ENCODE measurements around the gene FOXQ1. TPM values are rescaled to one million over a fixed set of nuclear protein-coding genes. Genes with fewer than 3 reads are reported as not detected.

Gene FOXQ1
- total RNA-seq, 2 donors from 2014 or later = 20.3 to 38.6 TPM

GRCh38 chr6:1312203-1312472 lies 240 bp downstream of the FOXQ1 start:
- no peaks in the 10 kb centered on the region for H3K36me3 ChIP-seq
- H3K4me3 ChIP-seq = peak overlapping the region; percentile 50 to 56
- no peaks in the 10 kb centered on the region for H3K27me3 ChIP-seq (replicated peaks; ENCODE audit: insufficient read depth)
- H3K4me1 ChIP-seq (replicated peaks) = no peaks in the 10 kb centered on the region
- 2% methylated on average over 25 of the region's 25 CpGs for WGBS
- H3K9me3 ChIP-seq = no peaks in the 10 kb centered on the region
- intact Hi-C loops (cut with DNase I) = loop anchor here (5.0 kb wide), 2 partner anchors 70 to 400 kb away; no protein-coding TSS in a partner anchor
- DNase-seq (ENCODE audit: low spot score) = no peak
- peak overlapping the region; percentile 83 to 90 for H3K27ac ChIP-seq
- TF ChIP-seq, protein P1, sequence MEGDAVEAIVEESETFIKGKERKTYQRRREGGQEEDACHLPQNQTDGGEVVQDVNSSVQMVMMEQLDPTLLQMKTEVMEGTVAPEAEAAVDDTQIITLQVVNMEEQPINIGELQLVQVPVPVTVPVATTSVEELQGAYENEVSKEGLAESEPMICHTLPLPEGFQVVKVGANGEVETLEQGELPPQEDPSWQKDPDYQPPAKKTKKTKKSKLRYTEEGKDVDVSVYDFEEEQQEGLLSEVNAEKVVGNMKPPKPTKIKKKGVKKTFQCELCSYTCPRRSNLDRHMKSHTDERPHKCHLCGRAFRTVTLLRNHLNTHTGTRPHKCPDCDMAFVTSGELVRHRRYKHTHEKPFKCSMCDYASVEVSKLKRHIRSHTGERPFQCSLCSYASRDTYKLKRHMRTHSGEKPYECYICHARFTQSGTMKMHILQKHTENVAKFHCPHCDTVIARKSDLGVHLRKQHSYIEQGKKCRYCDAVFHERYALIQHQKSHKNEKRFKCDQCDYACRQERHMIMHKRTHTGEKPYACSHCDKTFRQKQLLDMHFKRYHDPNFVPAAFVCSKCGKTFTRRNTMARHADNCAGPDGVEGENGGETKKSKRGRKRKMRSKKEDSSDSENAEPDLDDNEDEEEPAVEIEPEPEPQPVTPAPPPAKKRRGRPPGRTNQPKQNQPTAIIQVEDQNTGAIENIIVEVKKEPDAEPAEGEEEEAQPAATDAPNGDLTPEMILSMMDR (IDR thresholded peaks at IDR 0.05) = no peak
- TF ChIP-seq POLR2AphosphoS5 (IDR thresholded peaks at IDR 0.05) (no peak), POLR2A (IDR thresholded peaks at IDR 0.05) (no peak)

- Histone ChIP-seq H3K9me3 (no peaks in the 10 kb centered on the region), H3K36me3 (no peaks in the 10 kb centered on the region), H3K27ac (peak overlapping the region; percentile 83 to 90), H3K4me1 (replicated peaks) (no peaks in the 10 kb centered on the region), H3K27me3 (replicated peaks; ENCODE audit: insufficient read depth) (no peaks in the 10 kb centered on the region), H3K4me3 (peak overlapping the region; percentile 50 to 56)
- peak; percentile 49 for DNase-seq (ENCODE audit: low spot score)
- intact Hi-C loops (cut with DNase I) = loop anchor here (5.0 kb wide), 2 partner anchors 70 to 400 kb away; no protein-coding TSS in a partner anchor
- TF ChIP-seq POLR2A (IDR thresholded peaks at IDR 0.05) (no peak), POLR2AphosphoS5 (IDR thresholded peaks at IDR 0.05) (no peak)
- TF ChIP-seq, protein P1 (IDR thresholded peaks at IDR 0.05) = no peak
- WGBS = under 1% methylated on average over 71 of the region's 109 CpGs
Observed at GRCh38 chr6:1312473-1313367, 822 bp downstream of the FOXQ1 start.

DNA sequence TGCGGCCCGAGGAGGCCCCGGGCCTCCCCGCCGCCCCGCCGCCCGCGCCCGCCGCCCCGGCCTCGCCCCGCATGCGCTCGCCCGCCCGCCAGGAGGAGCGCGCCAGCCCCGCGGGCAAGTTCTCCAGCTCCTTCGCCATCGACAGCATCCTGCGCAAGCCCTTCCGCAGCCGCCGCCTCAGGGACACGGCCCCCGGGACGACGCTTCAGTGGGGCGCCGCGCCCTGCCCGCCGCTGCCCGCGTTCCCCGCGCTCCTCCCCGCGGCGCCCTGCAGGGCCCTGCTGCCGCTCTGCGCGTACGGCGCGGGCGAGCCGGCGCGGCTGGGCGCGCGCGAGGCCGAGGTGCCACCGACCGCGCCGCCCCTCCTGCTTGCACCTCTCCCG lies 1.5 kb downstream of the FOXQ1 start:
- peak overlapping the region; percentile 19 to 90 for H3K27ac ChIP-seq

DNA sequence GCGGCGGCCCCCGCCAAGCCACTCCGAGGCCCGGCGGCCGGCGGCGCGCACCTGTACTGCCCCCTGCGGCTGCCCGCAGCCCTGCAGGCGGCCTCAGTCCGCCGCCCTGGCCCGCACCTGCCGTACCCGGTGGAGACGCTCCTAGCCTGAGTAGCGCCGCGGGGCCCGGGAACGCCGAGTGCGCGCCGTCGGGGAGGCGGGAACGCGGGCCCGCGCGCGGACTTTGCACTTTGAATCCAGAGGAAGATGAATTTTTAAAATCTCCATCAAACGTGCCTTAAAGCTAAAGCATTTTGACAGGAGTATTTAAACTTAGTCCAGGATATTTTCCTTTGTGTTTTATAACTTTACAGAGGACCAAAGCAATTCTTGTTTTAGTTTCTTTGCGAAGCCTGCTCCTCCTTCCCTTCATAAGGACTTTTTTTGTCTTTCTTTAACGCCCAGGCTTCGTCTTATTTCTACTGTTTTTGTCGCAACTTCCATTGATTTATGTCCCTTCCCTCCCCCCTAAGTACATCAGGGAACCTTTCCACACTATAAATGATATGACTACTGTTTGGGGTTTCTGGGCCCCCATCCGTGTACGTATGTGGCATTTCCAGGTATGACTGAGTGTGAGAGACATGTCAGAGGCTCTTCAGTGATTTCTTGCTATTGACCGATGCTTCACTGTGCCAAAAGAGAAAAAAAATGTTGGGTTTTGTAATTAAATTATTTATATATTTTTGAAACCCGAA lies 2.0 kb downstream of the FOXQ1 start:
- no peaks in the 10 kb centered on the region for H3K9me3 ChIP-seq
- 6% methylated on average over 45 of the region's 45 CpGs for WGBS
- H3K36me3 ChIP-seq = no peaks in the 10 kb centered on the region
- no peaks in the 10 kb centered on the region for H3K27me3 ChIP-seq (replicated peaks; ENCODE audit: insufficient read depth)
- intact Hi-C loops (cut with DNase I) = loop anchor here (5.0 kb wide), 2 partner anchors 68 to 402 kb away; no protein-coding TSS in a partner anchor
- peak; percentile 51 for DNase-seq (ENCODE audit: low spot score)
- no peaks in the 10 kb centered on the region for H3K4me1 ChIP-seq (replicated peaks)
- H3K27ac ChIP-seq = peak overlapping the region; percentile 11 to 19
- peak overlapping the region; percentile 50 to 56 for H3K4me3 ChIP-seq
- TF ChIP-seq, protein P1 (IDR thresholded peaks at IDR 0.05) = peak; percentile 37 to 90 (median 72)
- TF ChIP-seq POLR2AphosphoS5 (IDR thresholded peaks at IDR 0.05) (no peak), POLR2A (IDR thresholded peaks at IDR 0.05) (peak; percentile 20)

More for the DNA sequence above, 1.5 kb downstream of the FOXQ1 start:
- H3K4me1 ChIP-seq (replicated peaks) = no peaks in the 10 kb centered on the region
- no peaks in the 10 kb centered on the region for H3K9me3 ChIP-seq
- TF ChIP-seq POLR2AphosphoS5 (IDR thresholded peaks at IDR 0.05) (no peak), POLR2A (IDR thresholded peaks at IDR 0.05) (no peak)
- TF ChIP-seq, protein P1 (IDR thresholded peaks at IDR 0.05) = no peak
- no peaks in the 10 kb centered on the region for H3K36me3 ChIP-seq
- H3K27me3 ChIP-seq (replicated peaks; ENCODE audit: insufficient read depth) = no peaks in the 10 kb centered on the region
- intact Hi-C loops (cut with DNase I) = loop anchor here (5.0 kb wide), 2 partner anchors 69 to 401 kb away; no protein-coding TSS in a partner anchor
- H3K4me3 ChIP-seq = peak overlapping the region; percentile 50 to 56
- WGBS = 4% methylated on average over 20 of the region's 64 CpGs
- DNase-seq (ENCODE audit: low spot score) = no peak

All from prostate gland (tissue), 2 donors.